ENCODE data around the gene SLC26A5.

DNA sequence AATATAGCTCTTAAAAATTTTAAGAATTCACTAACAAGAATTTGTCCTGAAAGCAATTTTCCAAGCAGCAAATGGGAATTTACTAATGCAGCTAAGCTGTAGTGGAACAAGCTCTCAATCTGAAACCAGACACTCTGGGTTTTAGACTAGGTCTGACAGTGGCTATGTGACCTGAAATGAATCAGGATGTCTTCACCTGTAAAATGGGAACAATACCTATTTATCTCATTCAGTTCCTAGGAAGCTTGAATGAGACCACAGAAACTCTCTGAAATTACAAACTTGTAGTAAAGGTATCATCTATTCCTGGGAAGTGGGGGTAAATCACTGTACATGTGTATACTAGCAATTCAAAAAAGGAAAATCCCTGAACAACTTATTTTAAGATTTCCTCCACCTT, 102.7 kb downstream of the SLC26A5 start:
- TF ChIP-seq, protein P1, sequence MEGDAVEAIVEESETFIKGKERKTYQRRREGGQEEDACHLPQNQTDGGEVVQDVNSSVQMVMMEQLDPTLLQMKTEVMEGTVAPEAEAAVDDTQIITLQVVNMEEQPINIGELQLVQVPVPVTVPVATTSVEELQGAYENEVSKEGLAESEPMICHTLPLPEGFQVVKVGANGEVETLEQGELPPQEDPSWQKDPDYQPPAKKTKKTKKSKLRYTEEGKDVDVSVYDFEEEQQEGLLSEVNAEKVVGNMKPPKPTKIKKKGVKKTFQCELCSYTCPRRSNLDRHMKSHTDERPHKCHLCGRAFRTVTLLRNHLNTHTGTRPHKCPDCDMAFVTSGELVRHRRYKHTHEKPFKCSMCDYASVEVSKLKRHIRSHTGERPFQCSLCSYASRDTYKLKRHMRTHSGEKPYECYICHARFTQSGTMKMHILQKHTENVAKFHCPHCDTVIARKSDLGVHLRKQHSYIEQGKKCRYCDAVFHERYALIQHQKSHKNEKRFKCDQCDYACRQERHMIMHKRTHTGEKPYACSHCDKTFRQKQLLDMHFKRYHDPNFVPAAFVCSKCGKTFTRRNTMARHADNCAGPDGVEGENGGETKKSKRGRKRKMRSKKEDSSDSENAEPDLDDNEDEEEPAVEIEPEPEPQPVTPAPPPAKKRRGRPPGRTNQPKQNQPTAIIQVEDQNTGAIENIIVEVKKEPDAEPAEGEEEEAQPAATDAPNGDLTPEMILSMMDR (IDR thresholded peaks at IDR 0.05; ENCODE audit: poor library complexity), result no peak
- TF ChIP-seq EZH2phosphoT487 (IDR thresholded peaks at IDR 0.05; ENCODE audit: low read depth, severe bottlenecking, unreplicated experiment), result no peak
